Frontal cortex (tissue), 4 donors: ENCODE measurements around the gene GPR171. TPM values are rescaled to one million over a fixed set of nuclear protein-coding genes. Genes with fewer than 3 reads are reported as not detected.
"Not testable (repeated sequence)": the region's sequence is repeated elsewhere in the genome, so short reads cannot be mapped to it uniquely, and the experiment has no call there.

Source experiments
- DNase-seq, 2 donors: peaks; one replicate each; pipeline ENCODE4 v3.0.0; 2012; ENCODE audit warnings: low spot score in 2 of 2
- FAIRE-seq: peaks from 2 replicates; lab custom pipeline; 2012; peaks lifted over from hg19 to GRCh38; lab: Jason Lieb, UNC
- total RNA-seq: library from RNA; depleted of rRNA; stranded (reverse); fragments of >200 nt; gene quantifications from one replicate; pipeline ENCODE4 v1.2.3, GENCODE V29; 2014
- donor health status: control.
- donor health status: control.
- donor health status: control.

Gene GPR171, protein sequence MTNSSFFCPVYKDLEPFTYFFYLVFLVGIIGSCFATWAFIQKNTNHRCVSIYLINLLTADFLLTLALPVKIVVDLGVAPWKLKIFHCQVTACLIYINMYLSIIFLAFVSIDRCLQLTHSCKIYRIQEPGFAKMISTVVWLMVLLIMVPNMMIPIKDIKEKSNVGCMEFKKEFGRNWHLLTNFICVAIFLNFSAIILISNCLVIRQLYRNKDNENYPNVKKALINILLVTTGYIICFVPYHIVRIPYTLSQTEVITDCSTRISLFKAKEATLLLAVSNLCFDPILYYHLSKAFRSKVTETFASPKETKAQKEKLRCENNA
- not detected for total RNA-seq

DNA sequence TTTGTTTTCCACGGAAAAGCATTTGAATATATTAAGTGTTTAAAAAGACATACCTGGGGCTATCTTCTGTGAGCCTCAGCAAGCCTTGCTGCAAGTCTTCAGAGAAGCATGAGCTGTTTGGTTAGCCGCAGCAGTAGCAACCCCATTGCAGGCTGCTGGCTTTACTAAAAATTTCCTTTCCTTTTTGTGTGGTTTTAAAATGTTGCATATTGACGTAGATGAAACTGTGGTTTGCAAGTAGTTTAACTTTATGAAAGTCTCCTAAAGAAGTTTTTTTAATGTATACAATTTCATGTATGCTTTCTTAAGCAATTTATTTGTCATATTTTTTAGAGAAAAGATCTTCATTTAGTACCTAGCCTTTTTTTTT, at the start of gene GPR171:
TSS of gene GPR171 (minus strand) at position 166 of the 370 bp plus-strand sequence. CDS start 3,830 bp downstream, outside the sequence.
- no peak for FAIRE-seq

DNA sequence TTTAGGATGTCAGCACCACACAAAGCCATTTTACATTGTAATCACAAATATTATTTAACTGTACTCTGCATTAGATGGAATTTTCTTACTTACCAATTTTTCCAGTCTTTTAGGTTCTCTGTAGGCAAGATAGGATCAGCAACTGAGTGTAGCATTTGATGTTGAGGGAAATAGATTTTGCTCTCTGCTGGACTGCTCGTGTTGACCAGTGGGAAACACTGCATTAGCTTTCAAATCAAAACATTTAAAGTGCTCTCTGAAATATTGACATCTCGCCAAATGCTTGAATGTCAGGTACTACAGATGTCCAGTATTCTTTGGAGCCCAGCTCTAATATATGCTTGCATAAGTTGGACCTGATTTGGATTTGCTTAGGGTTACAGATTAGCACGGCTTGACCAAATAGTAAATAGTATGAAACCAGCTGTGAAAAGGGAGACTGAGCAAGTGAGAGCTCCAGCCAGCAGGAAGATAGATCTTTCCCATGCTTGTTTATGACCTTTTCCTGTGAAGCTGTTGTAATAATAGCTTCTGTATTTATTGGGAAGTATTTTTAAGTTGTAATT, 45.8 kb upstream of the GPR171 start:
- FAIRE-seq (no peak), DNase-seq (no peak)

More for the DNA sequence above, at the start of gene GPR171:
- no peak for DNase-seq

DNA sequence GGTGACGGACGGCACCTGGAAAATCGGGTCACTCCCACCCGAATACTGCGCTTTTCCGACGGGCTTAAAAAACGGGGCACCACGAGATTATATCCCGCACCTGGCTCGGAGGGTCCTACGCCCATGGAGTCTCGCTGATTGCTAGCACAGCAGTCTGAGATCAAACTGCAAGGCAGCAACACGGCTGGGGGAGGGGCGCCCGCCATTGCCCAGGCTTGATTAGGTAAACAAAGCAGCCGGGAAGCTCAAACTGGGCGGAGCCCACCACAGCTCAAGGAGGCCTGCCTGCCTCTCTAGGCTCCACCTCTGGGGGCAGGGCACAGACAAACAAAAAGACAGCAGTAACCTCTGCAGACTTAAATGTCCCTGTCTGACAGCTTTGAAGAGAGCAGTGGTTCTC, 39.0 kb upstream of the GPR171 start:
- not testable (repeated sequence) for DNase-seq, FAIRE-seq

DNA sequence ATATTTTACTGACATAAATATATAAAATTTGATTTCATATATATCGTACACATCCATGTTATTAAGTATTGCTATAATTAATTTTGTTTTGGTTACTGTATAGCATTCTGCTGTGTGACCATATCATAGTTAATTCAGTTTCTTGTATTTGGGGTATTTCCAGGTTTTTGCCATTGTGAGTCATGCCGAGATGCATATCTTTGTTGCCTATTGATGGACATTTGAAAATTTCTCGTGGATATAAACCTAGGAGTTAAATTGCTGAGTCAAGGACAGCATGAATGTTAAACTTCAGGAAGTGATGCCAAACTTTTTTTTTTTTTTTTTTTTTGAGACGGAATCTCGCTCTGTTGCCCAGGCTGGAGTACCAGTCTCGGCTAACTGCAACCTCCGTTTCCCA, 33.7 kb upstream of the GPR171 start:
- DNase-seq: no peak
- no peak for FAIRE-seq

DNA sequence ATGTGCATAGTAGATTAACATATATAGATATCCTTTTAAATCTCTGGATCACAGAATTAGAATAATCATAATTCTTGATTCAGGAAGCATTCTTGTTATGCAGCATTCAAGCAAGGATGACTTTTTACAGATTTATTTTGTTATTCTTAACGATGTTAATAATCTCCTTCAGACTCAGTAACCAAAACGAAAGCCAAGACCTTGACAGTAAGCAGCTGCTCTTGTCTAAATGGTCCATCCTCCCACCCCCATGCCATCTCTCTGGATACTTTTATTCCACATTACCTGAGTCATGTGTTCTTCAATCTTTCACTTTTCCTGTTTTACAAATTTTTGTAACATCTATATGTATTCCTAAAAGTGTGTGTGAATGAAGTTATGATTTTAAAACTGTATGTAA, 33.3 kb upstream of the GPR171 start:
- DNase-seq (no peak), FAIRE-seq (peak; percentile 57)

DNA sequence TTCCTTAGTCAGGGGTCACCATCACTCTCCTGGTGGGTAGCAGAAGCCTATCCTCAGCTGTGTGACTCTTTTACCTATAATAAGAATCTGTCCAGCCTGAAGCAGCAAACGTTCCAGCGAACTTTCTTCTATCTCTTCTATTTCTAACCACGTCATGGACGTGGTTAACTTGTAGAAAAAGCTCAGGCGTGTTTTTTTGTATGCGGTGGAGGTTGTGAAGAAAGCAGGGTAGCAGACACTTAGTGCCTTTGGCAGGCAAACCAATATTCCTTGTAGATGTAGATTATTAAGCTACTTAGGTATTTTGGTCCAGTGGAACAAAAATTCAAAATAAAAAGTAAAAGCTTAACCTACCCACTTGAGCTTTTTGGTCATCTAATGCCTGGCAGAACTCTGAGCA, 31.8 kb upstream of the GPR171 start:
- DNase-seq (no peak), FAIRE-seq (no peak)

DNA sequence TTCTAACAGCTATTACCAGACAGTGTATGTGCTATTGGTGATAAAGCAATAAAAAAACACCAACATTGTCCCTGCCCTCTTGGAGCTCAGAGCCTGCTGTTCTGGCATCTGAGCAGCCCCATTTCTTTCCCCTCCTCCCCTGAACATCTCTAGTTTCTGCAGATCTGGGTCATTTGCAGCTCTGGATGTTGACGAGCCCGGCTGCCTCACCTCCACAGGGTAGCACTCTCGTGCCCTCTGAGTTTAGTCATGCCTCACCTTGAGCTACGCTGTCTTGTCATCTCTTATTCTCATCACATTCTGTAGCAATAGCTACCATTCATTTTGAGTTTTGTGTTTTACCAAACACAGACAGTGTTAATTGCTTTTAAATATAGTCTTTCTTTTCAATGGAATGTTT, 30.0 kb upstream of the GPR171 start:
- FAIRE-seq: no peak

DNA sequence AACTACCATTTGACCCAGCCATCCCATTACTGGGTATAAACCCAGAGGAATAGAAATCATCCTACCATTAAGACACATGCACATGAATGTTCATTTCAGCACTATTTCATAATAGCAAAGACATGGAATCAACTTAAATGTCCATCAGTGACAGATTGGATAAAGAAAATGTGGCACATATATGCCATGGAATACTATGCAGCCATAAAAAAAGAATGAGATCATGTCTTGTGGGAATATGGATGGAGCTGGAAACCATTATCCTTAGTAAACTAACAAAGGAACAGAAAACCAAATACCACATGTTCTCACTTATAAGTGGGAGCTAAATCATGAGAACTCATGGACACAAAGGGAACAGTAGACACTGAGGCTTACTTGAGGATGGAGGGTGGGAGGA, 29.4 kb upstream of the GPR171 start:
- FAIRE-seq, DNase-seq: not testable (repeated sequence)

More for the DNA sequence above, 30.0 kb upstream of the GPR171 start:
- DNase-seq: no peak

DNA sequence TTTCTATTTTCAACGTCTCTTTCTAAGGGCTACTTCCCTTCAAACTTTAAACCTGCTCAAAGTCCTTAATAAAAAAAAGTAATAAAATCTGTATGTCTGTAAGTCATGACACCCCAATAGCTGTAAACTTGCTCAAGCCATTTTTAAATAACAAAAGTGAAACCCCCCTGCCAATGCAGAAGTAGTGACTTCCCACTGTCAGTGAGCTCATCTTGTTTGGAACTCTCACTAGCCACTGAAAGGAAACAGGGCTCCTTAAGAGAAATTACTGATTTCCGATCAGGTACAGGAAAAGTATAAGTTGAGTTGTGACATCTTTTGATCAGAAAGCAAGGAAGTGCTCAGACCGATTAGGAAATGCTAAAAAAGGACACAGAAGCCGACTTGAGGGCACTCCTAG, 27.6 kb upstream of the GPR171 start:
- no peak for DNase-seq
- FAIRE-seq: no peak

DNA sequence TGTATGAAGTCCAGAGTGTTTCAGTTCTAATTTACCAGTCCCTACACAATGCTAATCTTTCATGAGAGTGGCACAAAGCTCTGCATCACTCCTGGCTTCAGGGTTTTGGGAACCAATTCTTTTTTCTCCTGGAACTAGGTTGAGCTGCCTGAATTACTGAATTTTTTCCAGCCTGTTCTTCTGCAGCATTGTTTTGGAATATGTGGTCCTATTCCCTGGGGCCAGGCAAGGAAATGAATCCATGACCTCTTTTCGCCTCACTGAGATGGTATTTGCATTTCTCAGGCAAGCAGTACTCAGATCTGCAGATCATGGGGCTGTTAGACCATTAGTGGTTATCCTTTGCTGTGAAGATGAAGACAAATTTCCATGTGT, 25.6 kb upstream of the GPR171 start:
- DNase-seq: no peak
- no peak for FAIRE-seq

DNA sequence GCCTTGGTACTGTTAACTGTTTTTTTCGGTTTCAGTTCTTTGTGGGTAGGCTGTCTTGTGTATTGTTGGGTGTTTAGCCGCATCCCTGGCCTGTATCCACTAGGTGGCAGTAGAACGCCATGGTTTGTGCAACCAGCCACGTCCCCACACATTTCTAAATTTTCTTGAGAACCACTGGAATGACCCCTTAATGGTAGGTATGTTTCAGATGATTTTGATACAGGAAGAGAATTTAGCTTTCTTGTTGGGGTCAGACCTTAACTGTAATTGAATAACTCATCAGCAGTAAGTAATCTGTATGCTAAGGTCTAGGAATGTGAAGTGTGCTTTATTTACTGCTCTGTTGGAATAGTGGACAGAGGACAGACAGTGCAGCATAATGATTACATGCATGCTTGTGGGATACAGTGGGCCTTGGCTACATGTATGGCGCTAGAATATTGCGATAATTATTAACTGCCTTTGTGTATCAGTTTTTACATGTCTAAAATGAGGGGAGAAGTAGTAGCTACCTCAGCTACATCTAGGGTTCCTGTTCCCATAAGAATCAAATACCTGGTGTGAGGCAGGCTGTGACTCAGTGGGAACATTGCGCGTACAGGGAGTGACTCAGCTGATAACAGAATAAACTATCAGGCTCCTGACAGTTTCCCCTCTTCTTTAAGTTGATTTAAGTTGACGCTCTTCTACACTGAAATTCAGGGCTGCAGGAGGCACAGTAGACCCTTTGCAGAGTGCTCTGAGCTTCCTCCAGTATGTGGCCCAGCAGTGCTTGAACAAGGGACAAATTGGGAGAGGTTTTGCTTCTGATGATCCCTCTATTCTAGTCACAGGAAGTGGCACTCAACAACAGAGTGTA, 25.0 kb upstream of the GPR171 start:
- DNase-seq (peak; percentile 22 to 51), FAIRE-seq (peak; percentile 19)

DNA sequence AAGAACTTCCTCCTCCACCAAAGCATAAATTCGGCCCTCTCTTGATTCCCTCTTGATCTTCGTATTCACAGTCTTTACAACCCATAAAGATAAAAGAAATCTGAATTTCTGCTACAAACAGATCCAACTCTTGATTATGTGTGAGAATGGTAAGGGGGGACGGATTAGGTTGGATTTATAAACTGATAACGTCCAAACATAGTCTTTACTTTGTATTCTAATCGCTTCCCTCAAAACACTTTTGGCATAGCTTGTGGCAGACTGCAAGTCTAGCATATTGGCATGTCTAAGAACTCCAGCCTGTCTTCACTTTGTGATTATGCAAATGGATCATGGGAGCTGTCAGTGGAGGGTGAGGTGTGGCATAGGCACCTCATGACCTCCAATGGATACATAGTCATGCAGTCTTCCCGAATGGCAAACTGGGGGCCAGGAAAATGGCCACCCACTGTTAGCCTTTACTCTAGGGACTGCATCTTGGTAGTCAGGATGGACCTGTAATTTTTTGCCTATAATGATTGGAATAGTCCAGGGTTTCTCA, 24.3 kb upstream of the GPR171 start:
- no peak for DNase-seq
- no peak for FAIRE-seq

DNA sequence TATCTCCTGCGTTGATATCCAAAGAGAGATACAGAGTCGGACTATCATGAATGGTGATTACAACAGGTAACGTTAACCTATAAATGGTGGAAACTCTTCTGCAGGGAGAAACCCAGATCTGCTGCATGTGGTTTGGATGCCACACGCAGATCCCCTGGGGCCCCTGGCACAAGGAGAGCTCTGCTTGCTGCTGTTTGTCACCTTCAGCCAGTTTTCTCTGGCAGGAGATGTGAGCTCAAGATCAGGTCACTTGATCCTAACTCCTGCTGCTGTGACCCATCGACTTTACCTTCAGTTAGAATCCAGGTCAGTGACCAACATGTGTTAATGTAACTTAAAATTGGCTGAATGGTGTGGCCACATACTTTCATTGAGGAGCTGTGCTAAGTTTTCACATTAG, 23.8 kb upstream of the GPR171 start:
- FAIRE-seq: no peak
- DNase-seq: no peak

DNA sequence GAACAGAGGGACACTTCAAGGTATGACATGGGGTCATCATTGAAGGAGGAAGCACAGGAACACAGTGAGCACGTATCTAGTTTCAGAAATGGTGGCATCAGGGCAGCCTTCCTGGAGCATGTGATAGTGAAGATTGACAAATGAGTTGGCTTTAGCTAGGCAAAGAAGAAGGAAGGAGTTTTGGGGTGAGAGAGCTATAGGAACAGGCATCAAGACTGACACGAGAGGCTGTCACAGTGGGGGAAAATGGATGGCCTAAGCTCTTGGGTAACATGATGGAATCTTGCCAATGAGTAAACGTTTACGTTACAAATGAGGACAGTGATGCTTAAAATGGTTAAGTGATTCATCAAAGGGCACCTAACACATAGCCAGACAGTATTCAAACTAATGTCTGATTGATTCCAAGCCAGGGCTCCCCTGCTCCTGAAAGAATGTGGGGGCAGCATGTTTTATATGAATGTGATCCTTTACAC, 23.1 kb upstream of the GPR171 start:
- no peak for DNase-seq
- FAIRE-seq: no peak

DNA sequence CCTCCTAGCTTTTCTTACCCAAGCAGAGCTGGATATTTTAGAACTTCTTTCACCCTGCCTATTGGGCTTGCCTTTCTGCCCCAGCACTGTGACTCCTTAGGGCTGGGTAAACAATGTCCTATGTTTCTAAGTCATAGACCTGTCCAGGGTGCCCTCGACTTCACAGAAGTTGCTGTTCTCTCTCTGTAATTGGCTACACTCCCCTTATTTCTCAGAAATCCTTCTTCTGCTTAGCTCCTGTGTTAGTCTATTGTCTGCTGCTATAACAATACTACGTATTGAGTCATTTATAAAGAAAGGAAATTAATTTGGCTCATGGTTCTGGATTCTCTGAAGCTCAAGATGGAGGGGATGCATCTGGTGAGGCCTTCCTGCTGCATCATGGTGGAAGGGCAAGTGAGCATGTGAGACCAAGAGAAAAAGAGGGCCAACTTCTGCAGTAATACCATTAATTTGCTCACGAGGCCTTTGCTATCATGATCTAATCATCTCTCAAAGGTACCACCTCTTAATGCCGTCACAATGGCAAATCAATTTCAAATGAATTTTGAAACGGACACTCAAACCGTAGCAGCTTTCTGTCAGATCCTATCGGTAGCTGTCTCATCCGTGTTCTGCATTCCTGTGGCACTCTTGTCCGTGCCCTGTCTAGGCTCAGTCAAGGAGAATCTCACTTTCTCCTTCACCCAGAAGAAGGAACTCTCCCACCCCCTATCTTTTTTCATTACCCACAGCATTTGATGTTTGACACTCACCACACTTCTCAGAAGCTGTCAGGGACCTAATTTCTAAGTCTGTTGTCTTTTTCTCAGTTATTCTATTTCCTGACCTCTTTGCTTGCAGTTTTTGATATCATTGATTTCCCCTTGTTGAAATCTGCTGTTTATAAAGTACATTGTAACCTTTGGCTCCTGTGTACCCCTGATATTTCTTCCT, 22.3 kb upstream of the GPR171 start:
- DNase-seq (no peak), FAIRE-seq (no peak)

DNA sequence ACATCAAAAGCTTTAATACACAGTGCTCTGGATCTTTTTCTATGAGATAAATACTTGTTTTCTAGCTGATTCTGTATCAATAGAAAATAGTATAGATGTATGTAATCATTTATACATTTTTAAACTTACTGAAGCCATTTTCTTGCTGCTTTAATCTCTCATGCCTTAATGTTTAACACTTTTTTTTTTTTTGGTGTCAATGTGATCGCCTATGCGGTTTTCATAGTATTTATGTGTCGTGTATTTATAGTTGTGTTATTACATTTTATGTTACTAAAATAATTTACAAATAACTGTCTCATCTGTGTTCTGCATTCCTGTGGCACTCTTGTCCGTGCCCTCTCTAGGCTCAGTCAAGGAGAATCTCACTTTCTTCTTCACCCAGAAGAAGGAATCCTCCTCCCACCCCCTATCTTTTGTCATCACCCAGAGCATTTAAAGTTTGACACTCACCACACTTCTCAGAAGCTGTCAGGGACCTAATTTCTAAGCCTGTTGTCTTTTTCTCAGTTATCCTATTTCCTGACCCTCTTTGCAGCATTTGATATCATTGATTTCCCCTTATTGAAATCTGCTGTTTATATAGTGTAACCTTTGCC, 21.4 kb upstream of the GPR171 start:
- FAIRE-seq (no peak), DNase-seq (no peak)

DNA sequence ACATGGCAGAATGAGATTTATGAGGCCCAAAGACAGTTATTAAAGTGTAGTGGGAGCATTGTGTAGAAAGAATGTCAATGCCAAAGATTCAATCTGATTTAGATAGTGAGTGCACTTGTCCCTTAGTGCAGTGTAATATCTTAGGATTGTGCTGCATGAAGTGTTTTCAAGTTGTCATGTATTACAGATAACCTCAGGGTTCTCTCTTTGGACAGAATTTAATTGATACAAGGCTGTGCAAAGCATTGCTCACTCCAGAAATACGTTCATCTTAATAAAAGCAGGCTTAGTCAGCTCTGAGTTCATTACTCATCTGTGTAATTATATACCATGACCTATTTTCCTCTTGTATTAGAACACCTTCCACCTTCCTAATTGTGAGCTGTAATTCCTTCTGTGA, 16.0 kb upstream of the GPR171 start:
- FAIRE-seq (no peak), DNase-seq (no peak)

DNA sequence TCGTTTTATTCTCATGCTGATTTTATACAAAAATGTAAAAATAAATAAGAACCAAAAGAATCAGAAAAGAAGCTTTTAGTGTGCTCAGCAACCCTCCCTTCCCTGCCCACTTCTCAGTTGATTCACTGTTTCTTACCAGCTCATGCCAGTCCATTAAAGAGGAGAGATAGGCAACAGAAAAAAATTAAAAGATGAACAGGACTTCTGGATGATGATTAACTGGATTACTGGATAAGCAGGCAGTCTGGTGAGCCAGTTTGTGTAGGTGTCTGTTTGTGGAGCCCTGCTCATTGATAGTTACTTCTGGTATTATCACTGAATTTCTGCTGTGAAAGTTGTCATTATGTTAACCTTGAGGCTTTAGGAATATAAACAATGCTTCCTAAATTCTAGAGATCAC, 15.1 kb upstream of the GPR171 start:
- DNase-seq: no peak
- FAIRE-seq: no peak
